Measurements from ENCODE around the gene ANKLE2.

DNA sequence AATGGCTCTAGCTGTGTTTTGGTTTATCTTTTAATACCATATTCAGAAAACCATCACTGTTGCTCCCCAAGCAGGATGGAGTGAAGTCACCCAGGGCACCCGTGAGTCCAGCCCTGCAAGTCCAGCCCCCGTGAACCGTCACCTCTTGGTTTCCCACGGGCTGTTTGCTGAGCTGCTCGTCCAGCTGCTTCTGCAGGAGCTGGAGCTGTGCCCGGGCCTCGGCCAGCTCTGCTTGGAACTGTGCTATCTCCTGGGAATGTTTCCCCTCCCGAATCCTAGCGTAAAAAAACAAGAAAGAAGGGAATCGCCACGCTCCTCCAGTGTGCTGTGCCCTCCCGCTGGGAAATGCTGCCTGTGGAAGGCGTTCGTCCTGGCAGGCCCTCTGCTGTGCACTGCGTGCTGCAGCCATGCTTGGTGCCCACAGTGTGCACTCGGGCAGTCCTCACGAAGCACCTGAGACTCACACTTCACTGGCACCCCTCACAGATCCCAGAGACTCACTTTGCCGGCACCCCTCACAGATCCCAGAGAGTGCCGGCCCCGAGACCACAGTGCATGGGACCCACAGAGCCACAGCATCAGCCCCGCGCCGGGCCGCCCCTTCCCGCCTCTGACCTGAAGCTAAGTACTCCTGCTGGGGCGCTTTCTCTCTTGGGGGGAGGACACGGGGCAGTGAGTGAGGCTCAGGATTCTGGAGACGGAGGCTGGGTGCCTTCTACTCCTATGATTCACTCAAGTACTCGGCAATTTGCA, 15.4 kb upstream of the ANKLE2 start:
- TF ChIP-seq POLR2A (IDR thresholded peaks at IDR 0.05) (no peak), POLR2AphosphoS5 (IDR thresholded peaks at IDR 0.05) (no peak)
- TF ChIP-seq, protein P1, sequence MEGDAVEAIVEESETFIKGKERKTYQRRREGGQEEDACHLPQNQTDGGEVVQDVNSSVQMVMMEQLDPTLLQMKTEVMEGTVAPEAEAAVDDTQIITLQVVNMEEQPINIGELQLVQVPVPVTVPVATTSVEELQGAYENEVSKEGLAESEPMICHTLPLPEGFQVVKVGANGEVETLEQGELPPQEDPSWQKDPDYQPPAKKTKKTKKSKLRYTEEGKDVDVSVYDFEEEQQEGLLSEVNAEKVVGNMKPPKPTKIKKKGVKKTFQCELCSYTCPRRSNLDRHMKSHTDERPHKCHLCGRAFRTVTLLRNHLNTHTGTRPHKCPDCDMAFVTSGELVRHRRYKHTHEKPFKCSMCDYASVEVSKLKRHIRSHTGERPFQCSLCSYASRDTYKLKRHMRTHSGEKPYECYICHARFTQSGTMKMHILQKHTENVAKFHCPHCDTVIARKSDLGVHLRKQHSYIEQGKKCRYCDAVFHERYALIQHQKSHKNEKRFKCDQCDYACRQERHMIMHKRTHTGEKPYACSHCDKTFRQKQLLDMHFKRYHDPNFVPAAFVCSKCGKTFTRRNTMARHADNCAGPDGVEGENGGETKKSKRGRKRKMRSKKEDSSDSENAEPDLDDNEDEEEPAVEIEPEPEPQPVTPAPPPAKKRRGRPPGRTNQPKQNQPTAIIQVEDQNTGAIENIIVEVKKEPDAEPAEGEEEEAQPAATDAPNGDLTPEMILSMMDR (IDR thresholded peaks at IDR 0.05): no peak

All from breast epithelium (tissue), 3 donors.